Measurements from ENCODE around the gene CEACAM4.

CEACAM4 gene

GRCh38 chr19:41607668-41608067 is 19.2 kb downstream of the CEACAM4 start:
- H3K4me3 ChIP-seq (ENCODE audit: low read depth, low read length): no peak overlapping the region
- TF ChIP-seq CTCF (conservative IDR thresholded peaks at IDR 0.05; ENCODE audit: low read depth, low read length): no peak
- no peak for DNase-seq (ENCODE audit: low read depth)

- DNase-seq (ENCODE audit: low read depth): no peak
- no peak for TF ChIP-seq CTCF (conservative IDR thresholded peaks at IDR 0.05; ENCODE audit: low read depth, low read length)
- H3K4me3 ChIP-seq (ENCODE audit: low read depth, low read length): no peak overlapping the region
Observed at GRCh38 chr19:41606215-41606837, 20.5 kb downstream of the CEACAM4 start.

GRCh38 chr19:41604831-41605230 is 22.0 kb downstream of the CEACAM4 start:
- no peak overlapping the region for H3K4me3 ChIP-seq (ENCODE audit: low read depth, low read length)
- no peak for TF ChIP-seq CTCF (conservative IDR thresholded peaks at IDR 0.05; ENCODE audit: low read depth, low read length)
- DNase-seq (ENCODE audit: low read depth): no peak

- no peak for TF ChIP-seq CTCF (conservative IDR thresholded peaks at IDR 0.05; ENCODE audit: low read depth, low read length)
- no peak overlapping the region for H3K4me3 ChIP-seq (ENCODE audit: low read depth, low read length)
- DNase-seq (ENCODE audit: low read depth): no peak
Observed at GRCh38 chr19:41601771-41602170, 25.1 kb downstream of the CEACAM4 start.

GRCh38 chr19:41599175-41599966 is 27.5 kb downstream of the CEACAM4 start:
- no peak overlapping the region for H3K4me3 ChIP-seq (ENCODE audit: low read depth, low read length)
- no peak for DNase-seq (ENCODE audit: low read depth)
- TF ChIP-seq CTCF (conservative IDR thresholded peaks at IDR 0.05; ENCODE audit: low read depth, low read length): no peak

GRCh38 chr19:41597600-41598041 is 29.3 kb downstream of the CEACAM4 start:
- H3K4me3 ChIP-seq (ENCODE audit: low read depth, low read length): no peak overlapping the region
- DNase-seq (ENCODE audit: low read depth): peak; percentile 80
- TF ChIP-seq CTCF (conservative IDR thresholded peaks at IDR 0.05; ENCODE audit: low read depth, low read length): peak; percentile 94

Data from choroid plexus epithelial cell (primary cell).